Measurements from ENCODE around the gene TNRC18.

TNRC18 gene

GRCh38 chr7:5451391-5451790 is 27.8 kb upstream of the TNRC18 start:
- DNase-seq, result no peak

- no peak for DNase-seq
These were observed 27.1 kb upstream of the TNRC18 start for GRCh38 chr7:5450549-5451327.

- no peak for DNase-seq
These were observed 24.9 kb upstream of the TNRC18 start for GRCh38 chr7:5448378-5449037.

GRCh38 chr7:5445981-5446594 is 22.5 kb upstream of the TNRC18 start:
- DNase-seq, result no peak

- no peak for DNase-seq
These were observed 20.0 kb upstream of the TNRC18 start for GRCh38 chr7:5443678-5444077.

- DNase-seq, result no peak
These were observed 19.2 kb upstream of the TNRC18 start for GRCh38 chr7:5442757-5443305.

- DNase-seq, result no peak
These were observed 18.3 kb upstream of the TNRC18 start for GRCh38 chr7:5441840-5442503.

- no peak for DNase-seq
These were observed 16.2 kb upstream of the TNRC18 start for GRCh38 chr7:5439572-5440496.

- no peak for DNase-seq
These were observed 15.6 kb upstream of the TNRC18 start for GRCh38 chr7:5439209-5439571.

GRCh38 chr7:5437987-5438386 is 14.4 kb upstream of the TNRC18 start:
- DNase-seq, result no peak

- DNase-seq, result no peak
These were observed 13.8 kb upstream of the TNRC18 start for GRCh38 chr7:5437348-5437892.

- DNase-seq, result no peak
These were observed 12.5 kb upstream of the TNRC18 start for GRCh38 chr7:5436003-5436678.

GRCh38 chr7:5435291-5436002 is 11.8 kb upstream of the TNRC18 start:
- no peak for DNase-seq

GRCh38 chr7:5433181-5433580 is 9.5 kb upstream of the TNRC18 start:
- no peak for DNase-seq

- DNase-seq, result no peak
These were observed 9.1 kb upstream of the TNRC18 start for GRCh38 chr7:5432691-5433090.

- DNase-seq, result no peak
These were observed 8.0 kb upstream of the TNRC18 start for GRCh38 chr7:5431560-5432015.

- DNase-seq, result no peak
These were observed 6.9 kb upstream of the TNRC18 start for GRCh38 chr7:5430612-5430947.

- no peak for DNase-seq
These were observed 6.4 kb upstream of the TNRC18 start for GRCh38 chr7:5429857-5430611.

GRCh38 chr7:5429253-5429856 is 5.7 kb upstream of the TNRC18 start:
- no peak for DNase-seq

Measured in central memory CD4-positive, alpha-beta T cell (primary cell).